OCI-LY1 (cell line): ENCODE data around the gene CDYL2.
"Not testable (repeated sequence)": the region's sequence is repeated elsewhere in the genome, so short reads cannot be mapped to it uniquely, and the experiment has no call there.

ENCODE experiments used
- H2AFZ ChIP-seq: fragments of 200-600 bp; sonication (generic), shearing (Covaris generic); 2 replicates; pipeline ENCODE4 v1.6.0; 2014; ENCODE audit warnings: antibody characterized with exemption, mild to moderate bottlenecking, low read length
- H3F3A ChIP-seq: fragments of 200-600 bp; sonication (generic), shearing (Covaris generic); 2 replicates; pipeline ENCODE4 v1.6.0; 2014; ENCODE audit warnings: mild to moderate bottlenecking, antibody characterized with exemption, low read length, moderate library complexity; ENCODE audit not compliant: insufficient read depth
- H3K27ac ChIP-seq: fragments of 200-600 bp; sonication (generic); 2 replicates; pipeline ENCODE4 v1.5.1; 2014; ENCODE audit warnings: low read length, mixed run types, mild to moderate bottlenecking, low read depth; ENCODE audit not compliant: poor library complexity, severe bottlenecking
- H3K27me3 ChIP-seq: fragments of 200-600 bp; sonication (generic); 2 replicates; pipeline ENCODE4 v1.6.0; 2014; ENCODE audit warnings: antibody characterized with exemption, mild to moderate bottlenecking, low read length, moderate library complexity; ENCODE audit not compliant: insufficient read depth
- H3K36me3 ChIP-seq: fragments of 200-600 bp; sonication (generic); 2 replicates; pipeline ENCODE4 v1.6.1; 2014; ENCODE audit warnings: mild to moderate bottlenecking, antibody characterized with exemption, low read length, moderate library complexity, mixed read lengths; ENCODE audit not compliant: insufficient read depth
- H3K4me1 ChIP-seq: fragments of 200-600 bp; sonication (generic); 2 replicates; pipeline ENCODE4 v1.5.1; 2014; ENCODE audit warnings: mild to moderate bottlenecking, low read length, moderate library complexity; ENCODE audit not compliant: insufficient read depth, severe bottlenecking
- H3K4me2 ChIP-seq: fragments of 200-600 bp; sonication (generic), shearing (Covaris generic); 2 replicates; pipeline ENCODE4 v1.6.1; 2014; ENCODE audit warnings: low read length
- H3K4me3 ChIP-seq: fragments of 200-600 bp; sonication (generic); 2 replicates; pipeline ENCODE4 v1.5.1; 2014; ENCODE audit warnings: low read length, low read depth, mild to moderate bottlenecking, mixed read lengths; ENCODE audit not compliant: poor library complexity, severe bottlenecking
- H3K79me2 ChIP-seq: fragments of 200-600 bp; shearing (Covaris generic); 2 replicates; pipeline ENCODE4 v1.6.1; 2016; ENCODE audit warnings: mixed run types, low read length, mixed read lengths; ENCODE audit not compliant: insufficient read depth
- H3K9ac ChIP-seq: fragments of 200-600 bp; sonication (generic), shearing (Covaris generic); 2 replicates; pipeline ENCODE4 v1.6.1; 2014; ENCODE audit warnings: mild to moderate bottlenecking, low read length, mixed read lengths
- H3K9me2 ChIP-seq: fragments of 200-600 bp; sonication (generic), shearing (Covaris generic); 2 replicates; pipeline ENCODE4 v1.6.1; 2014; ENCODE audit warnings: low read depth, mild to moderate bottlenecking, low read length, mixed read lengths
- H3K9me3 ChIP-seq: fragments of 200-600 bp; shearing (Covaris generic); 2 replicates; pipeline ENCODE4 v1.6.1; 2014; ENCODE audit warnings: low read length, mixed read lengths
- H4K20me1 ChIP-seq: fragments of 200-600 bp; sonication (generic), shearing (Covaris generic); 2 replicates; pipeline ENCODE4 v1.6.0; 2016; ENCODE audit warnings: mild to moderate bottlenecking, low read length; ENCODE audit not compliant: insufficient read depth
- EZH2 ChIP-seq: fragments of 200-600 bp; sonication (generic), shearing (Covaris generic); IDR thresholded peaks from 2 replicates; pipeline ENCODE4 v1.8.0; 2017; ENCODE audit warnings: borderline replicate concordance, mixed run types, mild to moderate bottlenecking, antibody characterized with exemption, low read length, moderate library complexity, mixed read lengths
- TF ChIP-seq, protein P1 (sequence below): fragments of 200-600 bp; sonication (generic), shearing (Covaris generic); IDR thresholded peaks from 2 replicates; pipeline ENCODE4 v1.5.1; 2017; ENCODE audit warnings: mild to moderate bottlenecking, antibody characterized with exemption, low read length, moderate library complexity, mixed read lengths

CDYL2 gene

GRCh38 chr16:80816356-80816755 is 12.0 kb upstream of the CDYL2 start:
- no peaks in the 10 kb centered on the region for H4K20me1 ChIP-seq
- no peak overlapping the region for H3K4me3 ChIP-seq
- H3F3A ChIP-seq = no peaks in the 10 kb centered on the region
- H3K79me2 ChIP-seq = no peaks in the 10 kb centered on the region
- H3K4me2 ChIP-seq = no peak overlapping the region
- H3K27ac ChIP-seq = no peak overlapping the region
- H3K36me3 ChIP-seq = no peaks in the 10 kb centered on the region
- TF ChIP-seq, protein P1, sequence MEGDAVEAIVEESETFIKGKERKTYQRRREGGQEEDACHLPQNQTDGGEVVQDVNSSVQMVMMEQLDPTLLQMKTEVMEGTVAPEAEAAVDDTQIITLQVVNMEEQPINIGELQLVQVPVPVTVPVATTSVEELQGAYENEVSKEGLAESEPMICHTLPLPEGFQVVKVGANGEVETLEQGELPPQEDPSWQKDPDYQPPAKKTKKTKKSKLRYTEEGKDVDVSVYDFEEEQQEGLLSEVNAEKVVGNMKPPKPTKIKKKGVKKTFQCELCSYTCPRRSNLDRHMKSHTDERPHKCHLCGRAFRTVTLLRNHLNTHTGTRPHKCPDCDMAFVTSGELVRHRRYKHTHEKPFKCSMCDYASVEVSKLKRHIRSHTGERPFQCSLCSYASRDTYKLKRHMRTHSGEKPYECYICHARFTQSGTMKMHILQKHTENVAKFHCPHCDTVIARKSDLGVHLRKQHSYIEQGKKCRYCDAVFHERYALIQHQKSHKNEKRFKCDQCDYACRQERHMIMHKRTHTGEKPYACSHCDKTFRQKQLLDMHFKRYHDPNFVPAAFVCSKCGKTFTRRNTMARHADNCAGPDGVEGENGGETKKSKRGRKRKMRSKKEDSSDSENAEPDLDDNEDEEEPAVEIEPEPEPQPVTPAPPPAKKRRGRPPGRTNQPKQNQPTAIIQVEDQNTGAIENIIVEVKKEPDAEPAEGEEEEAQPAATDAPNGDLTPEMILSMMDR = no peak
- TF ChIP-seq EZH2 = no peak
- H3K27me3 ChIP-seq = 0 out of 2 replicates have a peak, but pooled peaks cover 6% of the 10 kb centered on the region
- no peaks in the 10 kb centered on the region for H3K9me2 ChIP-seq
- H3K9me3 ChIP-seq = 0 out of 2 replicates have a peak, but pooled peaks cover 2% of the 10 kb centered on the region
- no peak overlapping the region for H3K9ac ChIP-seq
- no peaks in the 10 kb centered on the region for H3K4me1 ChIP-seq
- no peak overlapping the region for H2AFZ ChIP-seq

DNA sequence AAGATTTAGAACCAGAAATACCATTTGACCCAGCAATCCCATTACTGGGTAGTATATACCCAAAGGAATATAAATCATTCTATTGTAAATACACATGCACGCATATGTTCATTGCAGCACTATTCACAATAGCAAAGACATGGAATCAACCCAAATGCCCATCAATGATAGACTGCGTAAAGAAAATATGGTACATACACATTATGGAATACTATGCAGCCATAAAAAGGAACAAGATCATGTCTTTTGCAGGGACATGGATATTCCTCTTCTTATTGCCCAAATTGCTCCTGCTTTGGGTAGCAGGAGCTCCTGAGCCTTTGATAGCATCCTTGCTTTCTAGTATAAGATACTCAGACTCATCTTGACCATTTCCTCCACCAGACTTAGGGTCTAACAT is 10.9 kb upstream of the CDYL2 start:
- H3K27ac ChIP-seq, H3F3A ChIP-seq, H3K9ac ChIP-seq, H3K9me2 ChIP-seq, H3K4me1 ChIP-seq, H2AFZ ChIP-seq, H3K79me2 ChIP-seq, H3K27me3 ChIP-seq, H3K9me3 ChIP-seq, H3K4me2 ChIP-seq, H3K4me3 ChIP-seq, H3K36me3 ChIP-seq, H4K20me1 ChIP-seq: not testable (repeated sequence)

- no peak overlapping the region for H2AFZ ChIP-seq
- 0 out of 2 replicates have a peak, but pooled peaks cover 2% of the 10 kb centered on the region for H3K9me3 ChIP-seq
- H3K9me2 ChIP-seq = no peaks in the 10 kb centered on the region
- TF ChIP-seq EZH2 = no peak
- TF ChIP-seq, protein P1 = no peak
- no peak overlapping the region for H3K4me3 ChIP-seq
- H3K79me2 ChIP-seq = no peaks in the 10 kb centered on the region
- no peaks in the 10 kb centered on the region for H4K20me1 ChIP-seq
- H3K27ac ChIP-seq = no peak overlapping the region
- no peak overlapping the region for H3K4me2 ChIP-seq
- no peaks in the 10 kb centered on the region for H3F3A ChIP-seq
- no peak overlapping the region for H3K9ac ChIP-seq
- no peaks in the 10 kb centered on the region for H3K4me1 ChIP-seq
- no peaks in the 10 kb centered on the region for H3K36me3 ChIP-seq
- H3K27me3 ChIP-seq = 0 out of 2 replicates have a peak, but pooled peaks cover 6% of the 10 kb centered on the region
These were observed 8.2 kb upstream of the CDYL2 start for GRCh38 chr16:80812593-80812992.

- no peaks in the 10 kb centered on the region for H3K9me2 ChIP-seq
- H3K4me2 ChIP-seq = no peak overlapping the region
- peaks cover 3% of the 10 kb centered on the region for H3K4me1 ChIP-seq
- H3F3A ChIP-seq = no peaks in the 10 kb centered on the region
- H2AFZ ChIP-seq = no peak overlapping the region
- no peaks in the 10 kb centered on the region for H3K9me3 ChIP-seq
- H3K79me2 ChIP-seq = no peaks in the 10 kb centered on the region
- no peak overlapping the region for H3K9ac ChIP-seq
- TF ChIP-seq EZH2 = no peak
- H3K27ac ChIP-seq = no peak overlapping the region
- no peaks in the 10 kb centered on the region for H4K20me1 ChIP-seq
- no peaks in the 10 kb centered on the region for H3K36me3 ChIP-seq
- peaks cover 4% of the 10 kb centered on the region; the same call in 1 of the 2 replicates for H3K27me3 ChIP-seq
- no peak overlapping the region for H3K4me3 ChIP-seq
These were observed 5.0 kb upstream of the CDYL2 start for GRCh38 chr16:80809366-80809765.
